NB4 (cell line): ENCODE results near the gene RAD51B.

Experiments
- CTCF ChIP-seq: IDR thresholded peaks from one replicate; pipeline ENCODE4 v1.5.1; 2012; ENCODE audit warnings: low read depth, low read length
- MAX ChIP-seq: IDR thresholded peaks from 2 replicates; pipeline ENCODE4 v1.6.1; 2011; ENCODE audit warnings: low read depth, low read length
- POLR2A ChIP-seq: IDR thresholded peaks from 2 replicates; pipeline ENCODE4 v1.6.1; 2011; ENCODE audit warnings: mild to moderate bottlenecking; ENCODE audit not compliant: insufficient read length; ENCODE audit errors: extremely low read depth

GRCh38 chr14:68178282-68178681, 358.7 kb downstream of the RAD51B start:
- TF ChIP-seq POLR2A (no peak), CTCF (no peak), MAX (no peak)
